Tongue (tissue), 2 donors: Measurements from ENCODE around the gene SPATA24. TPM values are rescaled to one million over a fixed set of nuclear protein-coding genes. Genes with fewer than 3 reads are reported as not detected.
"Not testable (repeated sequence)": the region's sequence is repeated elsewhere in the genome, so short reads cannot be mapped to it uniquely, and the experiment has no call there.

ENCODE experiments used
- DNase-seq: peaks from one replicate; pipeline ENCODE4 v3.0.0-alpha.2; 2015
- total RNA-seq: library from RNA; depleted of rRNA; stranded (reverse); fragments of >200 nt; gene quantifications from one replicate; pipeline ENCODE4 v1.2.3, GENCODE V29; 2014

SPATA24 gene
- 10.2 TPM for total RNA-seq

GRCh38 chr5:139403787-139404483 is at the start of gene SPATA24:
Gene SPATA24 (minus strand): TSS chr5:139404089. CDS start chr5:139404060, 29 bp downstream.
- peak; percentile 99 for DNase-seq

DNA sequence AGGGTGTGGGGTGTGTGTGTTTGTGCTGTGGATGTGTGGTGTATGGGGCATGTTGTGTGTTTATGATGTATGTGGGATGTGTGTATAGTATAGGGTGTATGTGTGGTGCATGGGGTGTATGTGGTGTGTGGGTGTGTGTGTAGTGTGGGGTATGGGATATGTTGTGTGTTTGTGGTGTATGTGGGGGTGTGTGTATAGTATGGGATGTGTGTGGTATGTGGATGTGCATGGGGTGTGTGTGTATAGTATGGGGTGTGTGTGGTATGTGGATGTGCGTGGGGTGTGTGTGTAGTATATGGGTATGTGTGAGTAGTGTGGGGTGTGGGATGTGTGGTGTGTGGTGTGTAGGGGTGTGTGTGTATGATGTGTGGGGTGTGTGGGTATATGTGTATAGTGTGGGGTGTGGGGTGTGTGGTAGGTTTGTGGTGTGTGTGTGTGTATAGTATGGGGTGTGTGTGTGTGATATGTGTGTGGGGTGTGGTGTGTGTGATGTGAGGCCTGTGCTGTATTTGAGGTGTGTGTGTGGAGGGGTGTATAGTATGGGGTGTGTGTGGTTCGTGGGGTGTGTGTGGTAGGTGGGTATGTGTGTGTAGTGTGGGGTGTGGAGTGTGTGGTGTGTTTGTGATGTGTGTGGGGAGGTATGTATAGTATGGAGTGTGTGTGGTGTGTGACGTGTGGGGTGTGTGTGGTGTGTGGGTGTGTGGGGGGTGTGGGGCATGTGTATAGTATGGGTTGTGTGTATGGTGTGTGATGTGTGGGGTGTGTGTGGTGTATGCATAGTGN is 48.2 kb upstream of the SPATA24 start:
- no peak for DNase-seq

DNA sequence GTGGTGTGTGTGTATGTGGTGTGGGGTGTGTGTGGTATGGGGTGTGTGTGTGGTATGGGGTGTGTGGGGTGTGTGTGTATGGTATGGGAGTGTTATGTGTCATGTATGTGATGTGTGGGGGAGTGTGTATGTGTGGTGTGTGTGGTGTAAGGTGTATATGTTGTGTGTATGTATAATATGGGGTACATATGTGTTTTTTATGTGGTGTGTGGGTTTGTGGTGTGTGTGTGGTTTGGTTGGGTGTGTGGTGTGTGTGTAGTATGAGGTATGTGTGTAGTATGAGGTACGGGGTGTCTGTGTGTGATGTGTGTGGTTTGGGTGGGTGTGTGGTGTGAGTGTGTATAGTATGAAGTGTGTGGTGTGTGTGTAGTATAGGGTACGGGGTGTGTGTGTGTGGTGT is 47.3 kb upstream of the SPATA24 start:
- no peak for DNase-seq

DNA sequence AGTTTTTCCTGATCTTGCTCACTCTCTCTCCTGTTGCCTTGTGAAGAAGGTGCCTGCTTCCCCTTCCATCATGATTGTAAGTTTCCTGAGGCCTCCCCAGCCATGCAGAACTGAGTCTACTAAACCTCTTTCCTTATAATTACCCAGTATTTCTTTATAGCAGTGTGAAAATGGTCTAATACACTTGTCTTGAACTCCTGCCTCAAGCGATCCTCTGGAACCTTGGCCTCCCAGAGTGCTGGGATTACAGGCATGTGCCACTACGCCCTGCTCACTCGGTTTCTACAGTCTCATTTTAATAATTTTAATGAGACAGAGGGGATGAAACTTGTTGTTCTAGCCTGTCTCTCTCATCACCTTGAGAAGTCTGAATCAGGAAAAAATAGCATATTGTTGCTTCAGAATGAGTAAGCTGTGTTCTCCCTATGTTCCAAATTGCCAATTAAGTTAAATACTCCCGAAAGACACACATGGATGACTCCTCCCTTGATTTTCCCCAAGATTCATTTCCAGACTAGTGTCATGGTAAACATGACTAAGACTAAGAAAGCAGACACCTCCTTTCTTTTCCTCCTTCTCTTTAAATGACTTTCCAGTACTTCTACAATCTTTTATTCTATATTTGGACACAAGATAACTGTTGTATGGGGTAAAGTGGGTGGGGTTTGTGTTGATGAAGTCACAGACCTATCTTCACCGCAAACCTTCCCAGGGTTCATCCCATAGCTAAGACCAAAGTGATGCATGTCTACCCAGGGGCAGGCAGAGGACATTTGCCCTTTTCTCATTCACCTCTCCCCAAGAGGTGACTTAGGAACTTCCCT is 43.3 kb upstream of the SPATA24 start:
- no peak for DNase-seq

DNA sequence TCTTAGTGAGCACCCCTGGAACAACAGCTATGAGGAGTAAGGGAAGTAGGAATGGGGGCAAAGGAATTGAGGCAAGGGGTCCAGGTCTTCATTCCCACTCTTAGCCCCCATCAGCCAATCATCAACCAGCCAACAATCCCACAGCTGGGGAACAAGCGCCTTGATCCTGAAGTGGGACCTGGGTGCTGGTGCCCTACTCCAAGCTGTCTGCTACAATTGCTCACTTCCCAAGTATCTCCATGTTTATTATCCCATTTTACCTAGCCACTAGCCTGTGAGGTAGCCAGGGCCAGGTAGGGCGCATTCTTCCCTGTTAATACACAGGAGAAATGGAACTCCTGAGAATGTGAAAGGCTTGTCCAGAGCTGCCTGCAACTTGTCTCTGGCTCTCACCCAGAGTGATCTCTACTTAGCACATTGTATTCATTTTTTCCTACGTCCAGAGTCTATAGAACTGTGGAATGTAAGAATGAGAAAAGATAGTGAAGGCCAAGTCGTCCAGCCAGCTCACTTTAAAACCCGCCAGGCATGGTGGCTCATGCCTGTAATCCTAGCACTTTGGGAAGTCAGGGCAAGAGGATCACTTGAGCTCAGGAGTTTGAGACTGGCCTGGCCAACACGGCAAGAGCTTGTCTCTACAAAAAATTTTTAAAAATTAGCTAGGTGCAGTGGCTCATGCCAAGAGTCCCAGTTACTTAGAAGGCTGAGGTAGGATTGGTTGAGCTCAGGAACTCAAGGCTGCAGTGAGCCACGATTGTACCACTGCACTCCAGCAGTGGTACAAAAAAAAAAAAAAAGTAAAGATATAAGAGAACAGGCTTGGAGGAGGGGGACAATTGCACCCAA is 41.7 kb upstream of the SPATA24 start:
- peak; percentile 31 for DNase-seq

DNA sequence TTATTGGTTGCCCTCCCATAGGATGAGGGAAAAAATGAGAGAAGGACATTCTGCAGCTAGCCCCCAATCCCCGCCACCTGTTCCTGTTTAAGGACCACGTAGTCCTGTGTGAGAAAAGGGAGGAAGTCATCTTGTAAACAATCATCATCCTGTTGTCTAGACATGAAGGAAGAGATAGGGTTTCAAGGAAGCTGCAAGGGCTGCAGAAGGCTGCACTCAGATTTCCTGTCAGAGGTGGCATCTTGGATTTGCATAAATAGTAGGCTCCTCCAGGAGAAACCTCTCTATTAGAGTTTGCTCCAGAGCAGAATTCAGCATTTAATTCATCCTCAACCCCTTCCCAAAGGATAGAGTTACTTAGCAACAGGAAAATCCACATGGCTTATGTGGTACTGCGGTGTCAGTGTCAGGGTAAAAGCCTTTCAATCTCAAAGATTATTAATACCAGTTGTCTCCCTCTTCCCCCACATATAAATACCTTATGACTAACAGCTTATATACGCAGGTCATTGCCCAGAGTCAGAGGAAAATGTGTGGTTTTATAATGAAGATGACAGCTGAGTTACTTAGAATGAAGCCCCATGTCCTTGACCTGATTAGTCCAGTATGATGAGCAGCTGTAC is 40.1 kb upstream of the SPATA24 start:
- DNase-seq, result peak; percentile 35

DNA sequence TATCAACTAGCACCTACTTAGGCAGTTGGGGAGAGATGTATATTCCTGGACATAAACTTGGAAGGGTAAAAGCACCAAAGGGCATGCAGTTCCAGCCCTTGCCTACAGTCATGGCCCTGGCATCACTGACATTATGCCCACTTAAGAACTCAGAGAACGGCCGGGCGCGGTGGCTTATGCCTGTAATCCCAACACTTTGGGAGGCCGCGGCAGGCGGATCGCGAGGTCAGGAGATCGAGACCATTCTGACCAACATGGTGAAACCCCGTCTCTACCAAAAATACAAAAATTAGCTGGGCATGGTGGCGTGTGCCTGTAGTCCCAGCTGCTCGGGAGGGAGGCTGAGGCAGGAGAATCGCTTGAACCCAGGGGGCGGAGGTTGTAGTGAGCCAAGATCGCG is 36.5 kb upstream of the SPATA24 start:
- DNase-seq, result not testable (repeated sequence)

DNA sequence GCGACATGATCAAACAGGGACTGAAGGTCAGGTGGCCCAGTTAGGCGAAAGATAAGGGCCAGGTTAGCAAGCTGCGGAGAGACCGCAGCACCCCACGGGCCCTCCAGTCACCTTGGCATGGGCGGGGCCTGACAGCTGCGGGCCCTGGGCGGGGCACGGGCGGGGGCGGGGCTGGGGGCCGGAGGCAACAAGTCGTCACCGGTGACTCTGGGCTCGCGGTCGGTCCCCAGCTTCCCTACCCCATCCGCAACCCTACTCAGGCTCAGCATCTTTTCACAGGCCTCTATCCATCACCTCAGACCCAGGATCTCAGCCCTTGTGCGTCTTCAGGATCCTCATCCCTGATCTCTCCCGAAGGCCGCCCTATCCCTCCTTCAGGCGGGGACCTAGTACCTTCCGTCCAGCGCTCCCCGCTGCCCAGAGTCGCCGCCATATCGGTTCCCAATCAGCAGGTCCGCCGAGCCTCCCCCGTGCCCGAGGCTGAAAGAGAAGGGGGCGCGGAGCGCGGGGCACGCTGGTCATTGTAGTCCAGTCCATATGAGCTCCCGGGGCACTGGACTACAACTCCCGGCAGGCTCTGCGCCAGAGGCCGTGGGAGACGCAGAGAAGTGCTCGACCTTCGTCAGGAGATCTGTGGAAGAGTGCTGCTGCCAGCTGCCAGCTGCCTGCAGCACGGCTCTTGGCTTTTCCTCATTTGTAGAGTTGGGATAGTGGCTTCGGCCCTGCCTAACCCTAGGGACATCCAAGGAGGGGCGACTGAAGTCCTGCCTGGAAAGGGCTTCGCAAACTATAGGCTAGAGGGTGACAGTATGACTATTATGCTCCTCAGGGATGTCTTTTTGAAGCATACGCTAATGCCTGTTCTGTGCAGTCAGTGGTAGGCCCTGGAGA is 35.4 kb upstream of the SPATA24 start, which contains the start of gene DNAJC18:
Gene DNAJC18 (minus strand): TSS at position 513 of the 891 bp plus-strand sequence. CDS start 80 bp downstream, at position 433.
- DNase-seq, result peak; percentile 97

DNA sequence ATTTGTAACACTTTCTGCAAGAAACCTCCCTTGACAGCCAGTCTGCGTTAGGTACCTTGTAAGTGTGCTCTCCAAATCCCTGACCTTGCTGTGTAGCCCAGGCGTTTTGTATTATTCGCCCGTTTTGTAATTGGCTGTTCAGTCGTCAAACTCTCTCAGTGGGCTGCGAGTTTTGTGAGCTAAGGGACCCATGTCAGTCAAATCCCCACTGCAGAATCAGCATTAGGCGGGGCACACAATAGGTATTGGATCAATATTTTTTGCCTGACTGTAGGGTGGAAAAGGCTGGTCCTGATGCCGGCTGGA is 34.8 kb upstream of the SPATA24 start:
- no peak for DNase-seq

DNA sequence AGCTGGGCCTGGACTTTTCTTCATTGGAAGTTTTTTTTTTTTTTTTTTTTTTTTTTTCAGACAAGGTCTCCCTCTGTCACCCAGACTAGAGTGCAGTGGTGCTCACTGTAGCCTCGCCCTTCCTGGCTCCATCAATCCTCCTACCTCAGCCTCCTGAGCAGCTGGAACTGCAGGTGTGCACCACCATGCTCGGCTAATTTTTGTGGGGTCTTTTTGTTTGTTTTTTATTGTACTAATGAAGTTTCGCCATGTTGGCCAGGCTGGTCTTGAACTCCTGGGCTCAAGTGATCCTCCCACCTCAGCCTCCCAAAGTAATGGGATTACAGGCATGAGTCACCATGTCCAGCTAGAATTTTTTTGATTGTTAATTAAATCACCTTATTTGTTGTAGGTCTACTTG is 31.8 kb upstream of the SPATA24 start:
- no peak for DNase-seq

DNA sequence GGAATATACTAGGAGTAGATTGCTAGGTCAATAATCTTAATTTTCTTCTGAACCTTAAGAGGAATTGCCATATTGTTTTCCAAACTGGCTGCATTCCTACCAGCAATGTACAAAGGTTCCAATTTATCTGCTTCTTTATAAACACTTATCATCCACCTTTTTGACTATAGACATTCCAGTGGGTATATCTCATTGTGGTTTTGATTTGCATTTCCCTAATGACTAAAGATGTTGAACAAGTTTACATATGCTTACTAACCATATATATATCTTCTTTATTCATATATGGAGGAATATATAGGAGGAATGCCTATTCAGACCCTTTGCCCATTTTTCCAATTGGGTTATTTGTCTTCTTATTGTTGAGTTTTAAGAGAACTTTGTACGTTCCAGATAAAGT is 27.8 kb upstream of the SPATA24 start:
- DNase-seq, result no peak

GRCh38 chr5:139430015-139430414 is 26.1 kb upstream of the SPATA24 start:
- no peak for DNase-seq

- DNase-seq, result no peak
Observed at GRCh38 chr5:139426203-139426885, 22.5 kb upstream of the SPATA24 start.

GRCh38 chr5:139425497-139425896 is 21.6 kb upstream of the SPATA24 start:
- no peak for DNase-seq

DNA sequence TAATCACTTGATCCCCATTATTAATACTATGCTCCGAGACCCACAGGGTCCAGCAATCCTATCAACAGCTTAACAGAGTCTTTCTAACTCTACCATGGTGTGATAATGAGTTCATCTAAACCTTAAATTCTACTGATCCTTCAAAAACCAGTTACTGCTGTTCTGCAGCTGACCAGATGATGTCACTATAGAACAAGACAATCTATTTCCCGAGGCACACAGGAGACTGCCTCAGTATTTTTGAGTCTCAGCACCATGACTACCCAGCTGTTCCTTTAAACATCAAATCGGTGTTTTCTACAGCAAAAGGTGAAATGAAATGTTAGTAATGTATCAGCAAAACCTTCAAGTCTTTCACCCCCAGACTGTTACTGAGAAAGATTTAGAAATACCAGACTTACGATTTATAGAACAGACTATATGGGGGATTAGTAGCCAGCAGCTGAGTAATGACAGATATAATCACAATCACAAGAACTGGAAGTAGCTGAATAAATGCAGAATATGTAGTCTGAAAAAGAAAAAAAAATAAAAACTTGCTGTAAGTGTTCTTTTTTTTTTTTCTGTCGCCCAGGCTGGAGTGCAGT is 18.5 kb upstream of the SPATA24 start:
- peak; percentile 88 for DNase-seq

DNA sequence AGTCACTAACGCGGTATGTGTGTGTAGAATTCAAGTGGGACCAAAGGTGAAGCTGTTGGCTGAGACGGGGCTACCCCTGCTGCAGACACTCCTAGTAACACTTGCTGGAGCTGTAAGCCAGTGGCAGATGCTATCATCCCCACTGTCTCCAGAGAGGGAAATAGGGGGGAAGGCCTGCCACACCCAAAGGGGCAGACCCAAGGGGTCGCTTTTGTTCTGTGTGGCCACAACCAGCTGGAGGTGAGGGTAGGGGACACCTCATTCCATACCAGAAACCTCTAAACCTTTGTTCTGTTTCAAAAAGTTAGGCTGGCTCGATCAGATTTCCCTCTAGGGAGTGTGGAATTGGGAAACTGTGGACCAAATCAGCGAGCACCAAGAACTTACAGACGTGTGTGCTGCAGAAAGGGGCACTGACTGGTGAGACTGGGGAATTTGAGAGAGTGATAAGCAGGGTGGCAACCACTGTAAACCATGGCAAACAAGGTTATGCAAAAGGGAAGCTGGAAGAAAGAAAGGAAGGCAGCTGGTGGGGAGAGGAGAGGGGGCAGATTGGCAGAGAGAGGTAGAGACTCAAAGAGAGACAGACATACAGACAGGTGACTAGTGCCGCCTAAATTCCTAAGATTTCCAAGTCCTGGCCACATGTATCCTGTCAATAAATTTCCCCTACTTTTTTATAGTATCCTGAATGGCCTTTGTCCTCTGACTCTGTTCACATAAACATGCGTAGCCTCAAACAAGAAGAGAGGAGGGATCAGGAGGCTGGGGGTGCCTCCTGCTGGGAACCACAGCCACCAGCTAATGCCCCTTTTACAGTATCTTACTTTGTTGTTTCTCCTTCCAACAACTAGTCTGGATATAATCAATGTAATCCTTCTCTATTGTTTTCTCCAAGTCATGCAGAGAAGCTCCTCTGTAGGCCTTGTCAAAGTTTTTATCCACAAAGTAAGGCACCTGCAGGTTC is 15.6 kb upstream of the SPATA24 start:
- no peak for DNase-seq

- DNase-seq, result peak; percentile 56
Observed at GRCh38 chr5:139418793-139419192, 14.9 kb upstream of the SPATA24 start.

GRCh38 chr5:139417214-139417613 is 13.3 kb upstream of the SPATA24 start:
- DNase-seq, result peak; percentile 88
